Mesendoderm (in vitro differentiated cells): ENCODE measurements around the gene BTNL3.

ENCODE experiments used
- DNase-seq: peaks from one replicate; pipeline ENCODE4 v3.0.0; 2013
- H2AK5ac ChIP-seq: 2 replicates; pipeline ENCODE4 v1.6.1; 2013; ENCODE audit warnings: low read length, inconsistent platforms
- H2BK120ac ChIP-seq: 2 replicates; pipeline ENCODE4 v1.6.1; 2013; ENCODE audit warnings: low read depth, mild to moderate bottlenecking, low read length, moderate library complexity, mixed read lengths
- H2BK15ac ChIP-seq: replicated peaks from 2 replicates; pipeline ENCODE4 v1.6.1; 2013; ENCODE audit warnings: low read depth, mild to moderate bottlenecking, moderate library complexity
- H2BK5ac ChIP-seq: 2 replicates; pipeline ENCODE4 v1.6.1; 2013; ENCODE audit warnings: low read length, inconsistent platforms
- H3K18ac ChIP-seq: 2 replicates; pipeline ENCODE4 v1.6.1; 2013; ENCODE audit warnings: mild to moderate bottlenecking, low read length, mixed read lengths
- H3K23ac ChIP-seq: one replicate; pipeline ENCODE4 v1.6.1; 2013; ENCODE audit warnings: low read length
- H3K27ac ChIP-seq: 2 replicates; pipeline ENCODE4 v1.5.1; 2013; ENCODE audit warnings: low read depth, mild to moderate bottlenecking, inconsistent platforms, low read length, moderate library complexity
- H3K27me3 ChIP-seq: 2 replicates; pipeline ENCODE4 v1.6.1; 2013; ENCODE audit warnings: low read length, control low read depth, mild to moderate bottlenecking, inconsistent platforms; ENCODE audit not compliant: insufficient read depth, poor library complexity
- H3K36me3 ChIP-seq: 2 replicates; pipeline ENCODE4 v1.6.1; 2013; ENCODE audit warnings: low read length, inconsistent platforms; ENCODE audit not compliant: control insufficient read depth, insufficient read depth
- H3K4ac ChIP-seq: one replicate; pipeline ENCODE4 v1.6.1; 2013; ENCODE audit warnings: low read depth, mild to moderate bottlenecking, low read length, moderate library complexity
- H3K4me1 ChIP-seq: 2 replicates; pipeline ENCODE4 v1.6.1; 2013; ENCODE audit warnings: low read depth, low read length, inconsistent platforms; ENCODE audit not compliant: control insufficient read depth
- H3K4me2 ChIP-seq: 2 replicates; pipeline ENCODE4 v1.6.1; 2013; ENCODE audit warnings: low read length
- H3K4me3 ChIP-seq: 2 replicates; pipeline ENCODE4 v1.5.1; 2013; ENCODE audit warnings: mild to moderate bottlenecking, low read length
- H3K56ac ChIP-seq: one replicate; pipeline ENCODE4 v1.6.1; 2013; ENCODE audit warnings: low read length
- H3K79me1 ChIP-seq: 2 replicates; pipeline ENCODE4 v1.6.1; 2013; ENCODE audit warnings: low read length, inconsistent platforms
- H3K79me2 ChIP-seq: 2 replicates; pipeline ENCODE4 v1.6.1; 2013; ENCODE audit warnings: mild to moderate bottlenecking, low read length; ENCODE audit not compliant: control insufficient read depth, insufficient read depth
- H3K9ac ChIP-seq: 2 replicates; pipeline ENCODE4 v1.6.1; 2013; ENCODE audit warnings: low read length, inconsistent platforms
- H4K5ac ChIP-seq: one replicate; pipeline ENCODE4 v1.6.1; 2013; ENCODE audit warnings: low read length
- H4K8ac ChIP-seq: one replicate; pipeline ENCODE4 v1.6.1; 2013; ENCODE audit warnings: low read depth, mild to moderate bottlenecking, control low read depth, low read length, moderate library complexity
- WGBS: extraction: QIAGEN DNeasy Blood & Tissue Kit; methylation state at CpG from one replicate; pipeline ENCODE4 v1.1.7; 2013; ENCODE audit warnings: low lambda C conversion rate, missing lambda C conversion rate; ENCODE audit not compliant: insufficient coverage; ENCODE audit errors: extremely low coverage; 5-methylcytosine and 5-hydroxymethylcytosine counted together

BTNL3 gene

DNA sequence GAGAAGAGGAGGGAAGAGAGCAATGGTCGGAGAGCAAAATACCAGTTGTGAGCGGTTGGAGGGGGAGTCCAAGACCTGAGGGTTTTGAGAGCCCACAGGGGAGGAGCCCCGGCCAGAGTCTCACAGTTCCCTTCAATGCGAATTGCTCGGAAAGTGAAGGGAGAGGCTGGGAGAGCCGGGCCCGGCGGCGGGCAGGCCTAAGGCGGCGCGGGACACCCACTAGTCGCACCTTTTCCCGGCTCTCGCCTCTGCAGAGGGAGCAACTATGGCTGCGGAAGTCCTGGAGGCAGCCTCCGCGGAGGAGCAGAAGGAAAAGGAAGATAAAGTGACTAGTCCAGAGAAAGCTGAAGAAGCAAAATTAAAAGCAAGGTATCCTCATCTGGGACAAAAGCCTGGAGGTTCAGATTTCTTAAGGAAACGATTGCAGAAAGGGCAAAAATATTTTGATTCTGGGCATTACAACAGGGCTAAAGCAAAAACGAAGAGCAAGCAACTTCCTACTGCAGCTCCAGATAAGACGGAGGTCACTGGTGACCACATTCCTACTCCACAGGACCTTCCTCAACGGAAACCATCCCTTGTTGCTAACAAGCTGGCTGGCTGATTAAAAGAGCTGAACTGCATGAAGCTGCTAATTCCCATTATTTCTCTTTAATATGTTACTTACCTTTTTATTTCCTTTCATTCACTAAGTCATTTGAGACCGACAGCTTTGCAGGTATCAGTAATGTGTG, 6.5 kb upstream of the BTNL3 start:
- Histone ChIP-seq H2BK120ac (no peak overlapping the region), H2AK5ac (no peak overlapping the region), H2BK15ac (no peak overlapping the region), H3K4me2 (no peak overlapping the region), H3K23ac (no peak overlapping the region), H3K9ac (no peak overlapping the region), H3K79me1 (no peaks in the 10 kb centered on the region), H3K27ac (no peak overlapping the region), H3K27me3 (no peaks in the 10 kb centered on the region), H4K8ac (no peak overlapping the region), H3K56ac (no peak overlapping the region), H3K4me1 (no peaks in the 10 kb centered on the region), H3K4ac (no peak overlapping the region), H3K4me3 (no peak overlapping the region), H3K36me3 (no peaks in the 10 kb centered on the region), H2BK5ac (no peak overlapping the region), H4K5ac (no peak overlapping the region), H3K18ac (no peak overlapping the region), H3K79me2 (no peaks in the 10 kb centered on the region)
- DNase-seq = peak; percentile 54
- WGBS = no CpG with 5 or more reads among the region's 23 CpGs

DNA sequence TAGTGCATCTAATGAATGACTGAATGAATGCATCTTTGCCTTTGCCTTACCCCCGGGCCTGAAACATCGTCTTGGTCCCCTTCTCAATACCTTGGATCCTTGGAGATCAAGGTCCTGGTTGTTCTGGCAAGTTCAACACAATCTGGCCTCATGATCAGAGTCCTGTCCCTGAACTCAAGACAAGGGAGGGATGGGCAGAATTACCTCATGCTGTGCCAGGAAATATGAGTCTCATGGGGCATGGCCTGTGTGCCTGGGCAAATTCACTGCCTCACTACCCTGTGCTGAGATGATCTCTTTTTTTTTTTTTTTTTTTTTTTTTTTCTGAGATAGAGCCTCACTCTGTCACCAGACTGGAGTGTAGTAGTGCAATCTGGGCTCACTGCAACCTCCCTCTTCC, 630 bp upstream of the BTNL3 start:
- Histone ChIP-seq H3K9ac (no peak overlapping the region), H3K4me2 (no peak overlapping the region), H3K4ac (no peak overlapping the region), H3K18ac (no peak overlapping the region), H4K5ac (no peak overlapping the region), H2BK5ac (no peak overlapping the region), H3K79me1 (no peaks in the 10 kb centered on the region), H4K8ac (no peak overlapping the region), H2BK120ac (no peak overlapping the region), H3K56ac (no peak overlapping the region), H3K27ac (no peak overlapping the region), H3K36me3 (no peaks in the 10 kb centered on the region), H3K4me1 (no peaks in the 10 kb centered on the region), H3K23ac (no peak overlapping the region), H3K4me3 (no peak overlapping the region), H3K27me3 (no peaks in the 10 kb centered on the region), H3K79me2 (no peaks in the 10 kb centered on the region), H2BK15ac (no peak overlapping the region), H2AK5ac (no peak overlapping the region)
- WGBS = no CpG with 5 or more reads among the region's 2 CpGs
- DNase-seq = no peak

DNA sequence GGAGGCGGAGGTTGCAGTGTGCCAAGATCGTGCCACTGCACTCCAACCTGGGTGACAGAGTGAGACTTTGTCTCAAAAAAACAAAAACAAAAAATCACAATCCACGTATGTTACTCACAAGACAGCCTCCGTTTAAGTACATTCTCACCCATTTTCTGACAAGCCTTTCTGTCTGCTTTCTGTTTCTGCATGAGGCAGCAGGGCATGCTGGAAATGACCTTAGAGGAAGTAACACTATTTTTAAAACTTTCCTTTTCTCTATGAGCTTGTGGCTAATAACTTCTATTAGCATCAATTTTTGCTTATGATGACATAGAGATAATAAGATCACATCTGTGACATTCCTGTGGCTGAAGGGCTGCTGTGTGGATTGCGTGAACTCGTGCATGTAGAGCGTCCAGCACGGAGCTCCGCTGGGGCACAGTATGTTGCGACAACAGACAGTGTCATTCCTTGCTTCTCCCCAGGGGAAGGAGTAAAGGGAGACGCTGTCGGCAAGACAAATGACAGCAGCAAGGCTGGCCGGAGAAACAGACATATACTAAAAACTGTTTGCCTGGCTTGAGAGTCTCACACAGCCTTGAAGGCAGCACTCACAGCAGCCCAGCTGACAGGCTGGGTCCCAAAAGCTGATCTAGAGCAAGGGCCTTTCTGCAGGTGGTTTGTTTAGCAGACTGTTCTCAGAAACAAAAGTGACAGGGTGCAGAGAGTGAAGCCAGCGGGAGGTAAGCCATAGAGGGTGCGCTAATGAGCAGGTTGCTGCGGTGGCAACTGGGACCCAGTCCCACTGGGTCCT, 1.6 kb downstream of the BTNL3 start:
- Histone ChIP-seq H4K8ac (no peak overlapping the region), H3K9ac (no peak overlapping the region), H3K23ac (no peak overlapping the region), H3K4me1 (no peaks in the 10 kb centered on the region), H3K36me3 (no peaks in the 10 kb centered on the region), H3K18ac (no peak overlapping the region), H3K4ac (no peak overlapping the region), H3K79me1 (no peaks in the 10 kb centered on the region), H2BK120ac (no peak overlapping the region), H3K4me3 (no peak overlapping the region), H3K79me2 (no peaks in the 10 kb centered on the region), H3K4me2 (no peak overlapping the region), H3K27me3 (no peaks in the 10 kb centered on the region), H4K5ac (no peak overlapping the region), H2AK5ac (no peak overlapping the region), H2BK5ac (no peak overlapping the region), H3K56ac (no peak overlapping the region), H2BK15ac (no peak overlapping the region), H3K27ac (no peak overlapping the region)
- WGBS = no CpG with 5 or more reads among the region's 16 CpGs
- DNase-seq = no peak

DNA sequence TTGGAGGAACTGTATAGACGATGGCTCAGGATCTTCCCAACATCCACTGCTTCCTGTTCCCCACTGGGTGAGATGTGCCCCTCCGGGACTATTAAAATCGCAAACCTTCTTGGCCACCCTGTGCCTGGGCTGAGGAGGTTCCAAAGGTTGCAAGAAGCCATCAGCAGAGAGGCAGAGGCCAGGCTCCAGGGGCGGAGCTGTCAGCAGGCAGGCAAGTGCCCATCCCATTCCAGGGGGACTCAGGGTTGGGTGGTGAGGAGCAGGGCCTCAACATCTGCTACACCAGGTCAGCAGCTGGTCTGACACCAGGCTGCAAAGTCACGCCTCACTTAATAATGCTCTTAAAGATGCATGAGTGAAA, 2.2 kb downstream of the BTNL3 start:
- no peak overlapping the region for H3K9ac ChIP-seq
- H3K36me3 ChIP-seq = no peaks in the 10 kb centered on the region
- H3K18ac ChIP-seq = no peak overlapping the region
- no peak overlapping the region for H4K8ac ChIP-seq
- no peaks in the 10 kb centered on the region for H3K4me1 ChIP-seq
- H4K5ac ChIP-seq = no peak overlapping the region
- H2BK120ac ChIP-seq = no peak overlapping the region
- no peak overlapping the region for H3K27ac ChIP-seq
- no peak overlapping the region for H2AK5ac ChIP-seq
- H3K23ac ChIP-seq = no peak overlapping the region
- H3K27me3 ChIP-seq = no peaks in the 10 kb centered on the region
- no peak overlapping the region for H2BK15ac ChIP-seq
- no peak overlapping the region for H3K56ac ChIP-seq
- H2BK5ac ChIP-seq = no peak overlapping the region
- no peak overlapping the region for H3K4me2 ChIP-seq
- DNase-seq = no peak
- H3K4ac ChIP-seq = no peak overlapping the region
- no peaks in the 10 kb centered on the region for H3K79me2 ChIP-seq
- no peaks in the 10 kb centered on the region for H3K79me1 ChIP-seq
- WGBS = no CpG with 5 or more reads among the region's 5 CpGs
- no peak overlapping the region for H3K4me3 ChIP-seq

DNA sequence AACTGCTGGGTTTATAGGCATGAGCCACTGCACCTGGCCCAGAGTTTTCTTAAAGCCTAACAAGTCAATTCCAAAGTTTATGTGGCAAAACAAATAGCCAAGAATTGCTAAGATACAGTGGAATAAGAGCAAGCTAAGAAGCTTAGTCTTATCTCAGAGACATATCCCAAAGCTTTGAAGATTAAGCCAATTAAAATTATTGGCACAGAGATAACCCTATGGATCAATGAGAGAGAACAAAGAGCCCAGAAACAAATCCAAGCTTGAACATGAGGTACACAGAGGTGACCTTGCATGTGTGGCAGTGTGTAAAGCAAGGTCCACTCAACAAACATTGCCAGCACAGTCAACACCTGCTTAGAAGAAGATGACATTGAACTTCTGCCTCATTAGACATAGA, 13.3 kb downstream of the BTNL3 start:
- Histone ChIP-seq H3K36me3 (no peaks in the 10 kb centered on the region), H2AK5ac (no peak overlapping the region), H3K79me1 (no peaks in the 10 kb centered on the region), H4K8ac (no peak overlapping the region), H3K23ac (no peak overlapping the region), H3K4me3 (no peak overlapping the region), H2BK120ac (no peak overlapping the region), H3K18ac (no peak overlapping the region), H3K79me2 (no peaks in the 10 kb centered on the region), H2BK5ac (no peak overlapping the region), H3K4ac (no peak overlapping the region), H3K27ac (no peak overlapping the region), H4K5ac (no peak overlapping the region), H3K9ac (no peak overlapping the region), H3K27me3 (no peaks in the 10 kb centered on the region), H2BK15ac (no peak overlapping the region), H3K4me1 (no peaks in the 10 kb centered on the region), H3K56ac (no peak overlapping the region), H3K4me2 (no peak overlapping the region)
- no peak for DNase-seq
